HepG2 (cell line): ENCODE measurements around the gene WNT10A. TPM values are rescaled to one million over a fixed set of nuclear protein-coding genes. Genes with fewer than 3 reads are reported as not detected.

Source experiments
- ATF4 ChIP-seq, 2 experiments: fragments of 450-650 bp in 1 of 2; sonication (generic) in 1 of 2; formaldehyde crosslinking; IDR thresholded peaks; 2 replicates each; pipeline versions ENCODE4 v1.5.0 to v1.8.0; 2020 to 2022; ENCODE audit warnings: mild to moderate bottlenecking in 1 of 2, missing genetic modification reagents in 1 of 2
- CBX5 ChIP-seq: sonication (generic); formaldehyde crosslinking; IDR thresholded peaks from 2 replicates; pipeline ENCODE4 v1.4.0; 2020; ENCODE audit warnings: missing genetic modification reagents, borderline replicate concordance
- EP300 ChIP-seq, 3 experiments: sonication (generic) in 1 of 3; formaldehyde crosslinking in 1 of 3; IDR thresholded peaks; 2 replicates each; pipeline versions ENCODE4 v1.5.1 to v1.6.1; 2011 to 2020; ENCODE audit warnings: low read depth in 2 of 3, low read length in 2 of 3, borderline replicate concordance in 1 of 3, improper control_type of control experiment in 1 of 3, mild to moderate bottlenecking in 1 of 3, missing genetic modification reagents in 1 of 3, moderate library complexity in 1 of 3
- GTF3A ChIP-seq: sonication (generic); formaldehyde crosslinking; conservative IDR thresholded peaks from 2 replicates; pipeline ENCODE4 v1.4.0; 2020; ENCODE audit warnings: mild to moderate bottlenecking, missing genetic modification reagents
- HNRNPUL1 ChIP-seq: fragments of 200-400 bp; formaldehyde crosslinking; IDR thresholded peaks from 2 replicates; pipeline ENCODE4 v1.6.1; 2017; ENCODE audit warnings: low read depth, mild to moderate bottlenecking, low read length, moderate library complexity
- IKZF1 ChIP-seq: fragments of 450-650 bp; IDR thresholded peaks from 2 replicates; pipeline ENCODE4 v1.7.1; 2016
- KLF16 ChIP-seq, 2 experiments: sonication (generic) in 1 of 2; formaldehyde crosslinking in 1 of 2; IDR thresholded peaks; 2 replicates each; pipeline versions ENCODE4 v1.6.1 to v1.8.0; 2016 to 2023; ENCODE audit warnings: missing genetic modification reagents in 2 of 2, missing compliant biosample characterization in 1 of 2
- POLR2A ChIP-seq, 2 experiments: IDR thresholded peaks; 2 replicates each; pipeline ENCODE4 v1.6.1; 2011; ENCODE audit warnings: low read depth in 2 of 2, low read length in 2 of 2, mild to moderate bottlenecking in 1 of 2, moderate library complexity in 1 of 2; ENCODE audit not compliant: insufficient read depth in 1 of 2
- PRDM4 ChIP-seq: sonication (generic); formaldehyde crosslinking; IDR thresholded peaks from 2 replicates; pipeline ENCODE4 v1.9.0; 2021; ENCODE audit warnings: missing genetic modification reagents, borderline replicate concordance
- RORA ChIP-seq: sonication (generic); formaldehyde crosslinking; IDR thresholded peaks from 2 replicates; pipeline ENCODE4 v1.5.0; 2020; ENCODE audit warnings: mild to moderate bottlenecking, missing genetic modification reagents, moderate library complexity
- SNRNP70 ChIP-seq: fragments of 200-400 bp; formaldehyde crosslinking; IDR thresholded peaks from 2 replicates; pipeline ENCODE4 v1.6.1; 2017; ENCODE audit warnings: mild to moderate bottlenecking, low read depth, low read length, moderate library complexity
- SRSF4 ChIP-seq: fragments of 200-400 bp; formaldehyde crosslinking; IDR thresholded peaks from one replicate; pipeline ENCODE4 v1.6.1; 2018; ENCODE audit warnings: mild to moderate bottlenecking, low read depth, low read length, moderate library complexity; ENCODE audit not compliant: poor library complexity, severe bottlenecking
- ZBTB8A ChIP-seq: sonication (generic); formaldehyde crosslinking; IDR thresholded peaks from 2 replicates; pipeline ENCODE4 v1.4.0; 2020; ENCODE audit warnings: mild to moderate bottlenecking, low read depth, missing genetic modification reagents, borderline replicate concordance
- ZNF260 ChIP-seq: sonication (generic); formaldehyde crosslinking; IDR thresholded peaks from 2 replicates; pipeline ENCODE4 v1.4.0; 2020; ENCODE audit warnings: missing genetic modification reagents, low read depth, mild to moderate bottlenecking, borderline replicate concordance
- ZNF350 ChIP-seq: sonication (generic); formaldehyde crosslinking; IDR thresholded peaks from 2 replicates; pipeline ENCODE4 v1.4.0; 2020; ENCODE audit warnings: mild to moderate bottlenecking, low read depth, missing genetic modification reagents, borderline replicate concordance
- ZNF510 ChIP-seq: sonication (generic); formaldehyde crosslinking; IDR thresholded peaks from 2 replicates; pipeline ENCODE4 v1.4.0; 2020; ENCODE audit warnings: low read depth, mild to moderate bottlenecking, missing genetic modification reagents
- ZNF749 ChIP-seq: sonication (generic); formaldehyde crosslinking; IDR thresholded peaks from 2 replicates; pipeline ENCODE4 v1.8.0; 2022; ENCODE audit warnings: mild to moderate bottlenecking, missing genetic modification reagents, moderate library complexity, borderline replicate concordance
- polyA plus RNA-seq, 8 experiments: library from polyadenylated mRNA; depleted of rRNA in 3 of 8; stranded (reverse) in 7 of 8; unstranded in 1 of 8; fragments of >200 nt; fragmentation: Illumina TruSeq in 4 of 8; extraction: Trizol in 4 of 8; gene quantifications; 2 replicates each; pipeline versions ENCODE4 v1.2.1 to v1.2.3, GENCODE V29; 2011 to 2016; ENCODE audit warnings: low read depth in 4 of 8, missing spikeins in 1 of 8, mixed read lengths in 1 of 8; ENCODE audit not compliant: insufficient read depth in 1 of 8
- total RNA-seq, 5 experiments: library from RNA; depleted of rRNA; stranded (reverse); fragments of >200 nt; fragmentation: Illumina TruSeq; extraction: Trizol; gene quantifications; 2 replicates each; pipeline ENCODE4 v1.2.3, GENCODE V29; 2016; ENCODE audit warnings: low read depth in 1 of 5
- TF ChIP-seq, protein P1 (sequence below): sonication (generic); formaldehyde crosslinking; IDR thresholded peaks from 2 replicates; pipeline ENCODE4 v1.5.0; 2020; ENCODE audit warnings: mild to moderate bottlenecking, missing genetic modification reagents
- TF ChIP-seq, protein P2 (sequence below): sonication (generic); formaldehyde crosslinking; IDR thresholded peaks from 2 replicates; pipeline ENCODE4 v1.8.0; 2022; ENCODE audit warnings: missing genetic modification reagents, mild to moderate bottlenecking, moderate library complexity, borderline replicate concordance

WNT10A gene
- total and polyA plus RNA-seq, 2 of the 13 experiments (the other 11 are each of a cell fraction or from before 2014, with no cell fraction given) = 0.03 TPM; not detected in 1

DNA sequence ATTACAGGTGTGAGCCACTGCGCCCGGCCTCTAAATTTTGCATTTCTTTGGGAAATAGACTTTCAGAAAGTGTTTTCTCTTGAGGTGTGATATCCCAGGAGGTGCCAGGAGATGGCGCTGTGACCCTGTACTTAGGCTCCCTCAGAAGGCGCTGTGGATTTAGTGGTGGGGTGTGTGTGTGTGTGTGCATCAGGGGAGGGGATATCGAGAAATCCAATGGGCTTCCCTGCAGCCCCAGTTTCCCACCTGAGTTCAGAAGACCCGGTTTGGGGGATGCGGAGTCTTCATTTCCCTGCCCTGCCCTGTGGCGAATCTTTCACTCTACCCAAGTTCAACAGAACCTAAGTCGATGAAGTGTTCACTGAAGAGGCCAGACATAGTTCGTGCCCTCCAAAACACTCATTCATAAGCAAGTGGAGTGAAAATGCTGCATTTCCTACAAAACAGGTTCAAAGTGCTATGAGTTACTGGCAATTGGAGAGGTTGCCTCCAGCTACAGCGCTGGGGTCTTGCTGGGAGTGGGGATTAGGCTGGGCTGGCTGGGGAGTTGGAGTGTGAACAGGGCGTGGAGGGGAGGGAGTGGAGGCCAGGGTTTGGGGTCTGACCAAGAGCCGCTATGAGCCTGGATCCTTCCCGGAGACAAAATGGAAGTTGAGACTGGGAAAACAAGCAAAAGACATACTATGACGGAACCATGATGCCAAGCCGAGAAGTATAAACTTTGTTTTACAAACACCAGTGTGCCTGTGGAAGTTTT lies 27.6 kb upstream of the WNT10A start (continued):
- TF ChIP-seq GTF3A (CRISPR knock-in tag) (no peak), IKZF1 (no peak), ATF4 (CRISPR knock-in tag; IDR thresholded peaks at IDR 0.05) (no peak), EP300 (IDR thresholded peaks at IDR 0.05; ENCODE audit: low read depth in 2 of 2, low read length in 2 of 2) (no peak), EP300 (CRISPR knock-in tag; IDR thresholded peaks at IDR 0.05; ENCODE audit: borderline replicate concordance) (no peak), ZBTB8A (CRISPR knock-in tag) (no peak), HNRNPUL1 (no peak), PRDM4 (no peak), KLF16 (CRISPR knock-in tag; IDR thresholded peaks at IDR 0.05) (no peak), CBX5 (CRISPR knock-in tag) (no peak), SRSF4 (no peak), POLR2A (IDR thresholded peaks at IDR 0.05; ENCODE audit: insufficient read depth in 1 of 2, low read depth in 2 of 2, low read length in 2 of 2) (no peak), ZNF350 (CRISPR knock-in tag) (no peak), ZNF510 (no peak), ZNF749 (CRISPR knock-in tag) (no peak), RORA (CRISPR knock-in tag) (no peak), SNRNP70 (no peak), ZNF260 (CRISPR knock-in tag) (no peak)
- TF ChIP-seq, protein P1, sequence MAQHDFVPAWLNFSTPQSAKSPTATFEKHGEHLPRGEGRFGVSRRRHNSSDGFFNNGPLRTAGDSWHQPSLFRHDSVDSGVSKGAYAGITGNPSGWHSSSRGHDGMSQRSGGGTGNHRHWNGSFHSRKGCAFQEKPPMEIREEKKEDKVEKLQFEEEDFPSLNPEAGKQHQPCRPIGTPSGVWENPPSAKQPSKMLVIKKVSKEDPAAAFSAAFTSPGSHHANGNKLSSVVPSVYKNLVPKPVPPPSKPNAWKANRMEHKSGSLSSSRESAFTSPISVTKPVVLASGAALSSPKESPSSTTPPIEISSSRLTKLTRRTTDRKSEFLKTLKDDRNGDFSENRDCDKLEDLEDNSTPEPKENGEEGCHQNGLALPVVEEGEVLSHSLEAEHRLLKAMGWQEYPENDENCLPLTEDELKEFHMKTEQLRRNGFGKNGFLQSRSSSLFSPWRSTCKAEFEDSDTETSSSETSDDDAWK = no peak
- TF ChIP-seq, protein P2, sequence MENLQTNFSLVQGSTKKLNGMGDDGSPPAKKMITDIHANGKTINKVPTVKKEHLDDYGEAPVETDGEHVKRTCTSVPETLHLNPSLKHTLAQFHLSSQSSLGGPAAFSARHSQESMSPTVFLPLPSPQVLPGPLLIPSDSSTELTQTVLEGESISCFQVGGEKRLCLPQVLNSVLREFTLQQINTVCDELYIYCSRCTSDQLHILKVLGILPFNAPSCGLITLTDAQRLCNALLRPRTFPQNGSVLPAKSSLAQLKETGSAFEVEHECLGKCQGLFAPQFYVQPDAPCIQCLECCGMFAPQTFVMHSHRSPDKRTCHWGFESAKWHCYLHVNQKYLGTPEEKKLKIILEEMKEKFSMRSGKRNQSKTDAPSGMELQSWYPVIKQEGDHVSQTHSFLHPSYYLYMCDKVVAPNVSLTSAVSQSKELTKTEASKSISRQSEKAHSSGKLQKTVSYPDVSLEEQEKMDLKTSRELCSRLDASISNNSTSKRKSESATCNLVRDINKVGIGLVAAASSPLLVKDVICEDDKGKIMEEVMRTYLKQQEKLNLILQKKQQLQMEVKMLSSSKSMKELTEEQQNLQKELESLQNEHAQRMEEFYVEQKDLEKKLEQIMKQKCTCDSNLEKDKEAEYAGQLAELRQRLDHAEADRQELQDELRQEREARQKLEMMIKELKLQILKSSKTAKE (CRISPR knock-in tag) = no peak
